Measurements from ENCODE around the gene OLIG2.

The OLIG2 gene

DNA sequence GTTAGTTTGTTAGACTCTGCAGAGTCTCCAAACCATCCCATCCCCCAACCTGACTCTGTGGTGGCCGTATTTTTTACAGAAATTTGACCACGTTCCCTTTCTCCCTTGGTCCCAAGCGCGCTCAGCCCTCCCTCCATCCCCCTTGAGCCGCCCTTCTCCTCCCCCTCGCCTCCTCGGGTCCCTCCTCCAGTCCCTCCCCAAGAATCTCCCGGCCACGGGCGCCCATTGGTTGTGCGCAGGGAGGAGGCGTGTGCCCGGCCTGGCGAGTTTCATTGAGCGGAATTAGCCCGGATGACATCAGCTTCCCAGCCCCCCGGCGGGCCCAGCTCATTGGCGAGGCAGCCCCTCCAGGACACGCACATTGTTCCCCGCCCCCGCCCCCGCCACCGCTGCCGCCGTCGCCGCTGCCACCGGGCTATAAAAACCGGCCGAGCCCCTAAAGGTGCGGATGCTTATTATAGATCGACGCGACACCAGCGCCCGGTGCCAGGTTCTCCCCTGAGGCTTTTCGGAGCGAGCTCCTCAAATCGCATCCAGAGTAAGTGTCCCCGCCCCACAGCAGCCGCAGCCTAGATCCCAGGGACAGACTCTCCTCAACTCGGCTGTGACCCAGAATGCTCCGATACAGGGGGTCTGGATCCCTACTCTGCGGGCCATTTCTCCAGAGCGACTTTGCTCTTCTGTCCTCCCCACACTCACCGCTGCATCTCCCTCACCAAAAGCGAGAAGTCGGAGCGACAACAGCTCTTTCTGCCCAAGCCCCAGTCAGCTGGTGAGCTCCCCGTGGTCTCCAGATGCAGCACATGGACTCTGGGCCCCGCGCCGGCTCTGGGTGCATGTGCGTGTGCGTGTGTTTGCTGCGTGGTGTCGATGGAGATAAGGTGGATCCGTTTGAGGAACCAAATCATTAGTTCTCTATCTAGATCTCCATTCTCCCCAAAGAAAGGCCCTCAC is at the start of gene OLIG2:
Gene OLIG2, plus strand, starts transcription at position 447 of the 954 bp plus-strand sequence. CDS start 928 bp downstream, outside the sequence.
- DNase-seq (ENCODE audit: low read depth in 2 of 2) = no peak

DNA sequence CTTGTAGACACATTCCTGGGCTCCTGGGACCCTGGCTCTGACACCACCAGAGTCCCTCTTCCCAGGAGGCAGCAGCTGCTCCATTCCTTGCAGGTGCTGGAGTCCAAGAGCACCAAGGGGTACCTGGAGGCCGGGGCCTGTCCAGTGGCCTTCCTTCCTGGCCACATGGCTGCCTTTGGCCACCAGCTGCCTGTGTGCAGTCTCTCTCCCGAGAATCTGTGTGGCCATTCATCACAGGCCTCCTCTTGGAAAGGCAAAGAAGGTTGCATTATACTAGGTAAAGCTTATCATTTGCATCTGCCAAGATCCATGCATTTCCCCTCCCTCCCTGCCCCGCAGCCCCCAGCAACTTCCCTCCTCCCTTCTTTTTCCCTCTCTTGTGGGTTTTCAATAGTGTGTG is 48.9 kb upstream of the OLIG2 start:
- DNase-seq (ENCODE audit: low read depth in 2 of 2) = no peak

GRCh38 chr21:32977216-32977615 is 48.5 kb upstream of the OLIG2 start:
- no peak for DNase-seq (ENCODE audit: low read depth in 2 of 2)

DNA sequence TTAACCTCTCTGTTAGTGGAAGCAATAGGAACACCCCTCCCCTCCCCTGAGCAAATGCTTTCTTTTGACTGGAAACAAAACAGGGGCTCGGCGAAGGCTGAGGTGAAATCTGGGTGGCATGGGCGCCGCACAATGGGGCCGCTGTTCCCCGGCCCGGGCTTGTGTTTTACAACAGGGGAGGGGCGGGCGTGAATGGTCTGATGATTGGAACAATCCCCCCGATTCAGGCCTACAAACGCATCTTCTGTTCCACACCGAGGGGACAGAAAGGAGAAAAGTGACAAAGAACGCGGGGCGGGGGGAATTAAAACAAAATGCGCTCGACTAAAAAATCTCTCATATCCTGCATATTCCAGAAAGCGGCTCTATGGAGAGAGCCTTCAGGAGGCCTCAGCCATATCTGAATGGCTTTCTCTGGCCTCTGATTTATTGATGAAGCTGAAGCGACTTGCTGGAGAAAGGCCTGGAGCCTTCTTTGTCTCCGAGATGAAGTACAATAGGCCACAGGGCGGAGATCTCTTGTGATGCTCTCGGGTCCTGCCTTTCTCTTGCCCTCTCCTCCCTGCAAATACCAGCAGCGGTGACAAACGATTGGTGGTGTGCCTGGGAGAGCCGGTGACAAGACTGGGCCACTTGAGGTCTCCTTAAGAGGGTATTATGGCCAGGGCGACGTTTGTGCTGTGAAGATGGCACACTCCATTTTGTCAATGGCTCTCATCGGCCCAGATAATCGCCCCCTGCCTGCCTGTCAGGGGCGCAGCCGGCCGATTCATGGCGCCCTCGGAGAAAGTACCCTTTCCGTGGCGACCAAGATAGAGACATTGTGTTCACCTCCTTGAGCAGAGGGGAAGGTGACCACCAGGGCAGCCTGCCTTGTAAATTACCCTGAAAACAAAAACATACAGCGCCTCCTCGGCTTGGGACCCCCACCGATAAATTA is 47.1 kb upstream of the OLIG2 start:
- DNase-seq (ENCODE audit: low read depth in 2 of 2) = no peak

DNA sequence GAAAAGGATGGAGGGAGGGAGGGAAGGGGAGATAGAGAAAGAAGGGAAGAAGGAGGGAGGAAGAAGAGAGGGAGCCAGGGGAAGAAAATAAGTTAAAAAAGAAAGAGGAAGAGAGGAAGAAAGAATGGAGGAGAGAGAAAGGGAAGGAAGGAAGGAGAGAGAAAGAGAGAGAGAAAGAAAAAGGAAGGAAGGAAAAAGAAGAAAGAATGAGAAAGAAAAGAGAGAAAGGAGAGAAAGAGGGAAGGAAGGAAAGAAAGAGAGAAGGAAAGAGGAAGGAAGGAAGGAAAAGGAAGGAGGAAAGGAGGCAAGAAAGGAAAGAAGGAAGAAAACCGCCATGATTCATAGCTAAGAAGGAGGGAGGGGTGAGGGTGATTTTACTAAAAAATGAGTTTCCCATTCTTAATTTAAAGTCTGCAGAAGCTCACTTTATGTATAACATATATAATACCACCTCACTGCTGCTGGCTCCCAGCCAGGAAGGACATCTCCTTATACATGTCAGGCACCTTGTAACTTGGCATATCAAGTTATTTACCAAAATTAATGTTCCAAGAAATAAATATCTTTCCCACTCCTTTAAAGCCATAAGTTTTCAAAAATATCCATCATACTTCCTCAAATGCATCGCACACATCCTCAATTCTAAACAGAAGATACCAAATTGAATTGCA is 46.0 kb upstream of the OLIG2 start:
- no peak for DNase-seq (ENCODE audit: low read depth in 2 of 2)

GRCh38 chr21:32981096-32981495 is 44.6 kb upstream of the OLIG2 start:
- no peak for DNase-seq (ENCODE audit: low read depth in 2 of 2)

GRCh38 chr21:32990666-32991065 is 35.1 kb upstream of the OLIG2 start:
- no peak for DNase-seq (ENCODE audit: low read depth in 2 of 2)

GRCh38 chr21:32991361-32991760 is 34.4 kb upstream of the OLIG2 start:
- no peak for DNase-seq (ENCODE audit: low read depth in 2 of 2)

DNA sequence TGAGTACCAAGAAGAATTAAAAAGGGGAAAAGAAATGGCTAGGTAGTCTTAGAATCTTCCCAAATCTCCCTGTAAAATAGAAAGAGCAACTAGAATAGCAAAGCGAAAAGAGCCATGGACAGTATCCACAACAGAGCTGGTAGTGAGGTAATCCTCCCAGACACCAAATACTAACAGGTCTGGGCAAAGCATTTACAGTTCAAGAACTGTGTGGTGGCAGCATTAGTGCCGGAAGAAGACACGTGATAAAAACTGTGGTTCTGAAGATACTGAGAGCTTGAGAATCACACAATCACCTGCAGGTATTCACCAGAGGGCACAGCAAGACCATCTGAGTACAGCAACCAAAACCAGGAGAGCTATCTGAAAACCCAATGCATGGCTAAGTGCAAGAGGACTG is 31.8 kb upstream of the OLIG2 start:
- no peak for DNase-seq (ENCODE audit: low read depth in 2 of 2)

DNA sequence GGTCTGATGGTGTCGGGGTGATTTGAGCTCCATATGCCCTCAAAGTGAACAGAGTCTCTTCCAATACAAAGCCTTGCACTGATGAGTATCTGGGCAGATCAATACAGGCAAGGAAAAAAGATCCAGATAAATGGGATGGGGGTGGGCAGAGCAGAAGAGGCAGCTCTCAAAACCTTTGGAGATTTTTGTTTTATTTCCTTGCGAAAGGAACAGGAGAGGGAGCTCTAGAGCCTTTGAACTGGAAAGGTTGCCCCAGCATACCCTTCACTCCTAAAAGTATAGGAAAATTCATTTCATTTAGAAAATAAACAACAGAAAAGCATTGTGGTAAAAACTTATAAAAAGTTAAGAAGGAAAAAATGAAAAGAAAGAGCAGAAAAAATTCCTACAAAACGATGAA is 31.4 kb upstream of the OLIG2 start:
- no peak for DNase-seq (ENCODE audit: low read depth in 2 of 2)

DNA sequence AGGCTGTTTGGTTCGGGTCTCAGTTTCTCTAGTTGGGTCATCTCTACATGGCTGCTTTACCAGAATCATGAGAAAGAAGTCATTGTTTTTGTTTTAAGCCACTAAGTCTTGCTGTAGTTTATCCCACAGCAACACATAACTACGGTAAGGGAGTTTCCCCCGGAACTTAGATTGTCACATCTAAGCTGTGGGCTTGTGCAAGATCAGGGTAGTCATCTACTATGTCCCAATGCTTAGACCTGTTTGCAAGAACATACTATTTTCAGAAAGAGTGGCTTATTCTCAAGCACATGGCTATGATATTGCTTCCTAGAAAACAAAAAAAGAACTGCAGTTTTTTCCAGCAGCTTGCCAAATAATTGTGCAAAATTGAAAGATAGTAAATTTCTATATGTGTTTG is 18.0 kb upstream of the OLIG2 start:
- DNase-seq (ENCODE audit: low read depth in 2 of 2) = no peak

GRCh38 chr21:33008333-33009051 is 17.2 kb upstream of the OLIG2 start:
- DNase-seq (ENCODE audit: low read depth in 2 of 2) = no peak

- no peak for DNase-seq (ENCODE audit: low read depth in 2 of 2)
Observed at GRCh38 chr21:33010931-33011330, 14.8 kb upstream of the OLIG2 start.

DNA sequence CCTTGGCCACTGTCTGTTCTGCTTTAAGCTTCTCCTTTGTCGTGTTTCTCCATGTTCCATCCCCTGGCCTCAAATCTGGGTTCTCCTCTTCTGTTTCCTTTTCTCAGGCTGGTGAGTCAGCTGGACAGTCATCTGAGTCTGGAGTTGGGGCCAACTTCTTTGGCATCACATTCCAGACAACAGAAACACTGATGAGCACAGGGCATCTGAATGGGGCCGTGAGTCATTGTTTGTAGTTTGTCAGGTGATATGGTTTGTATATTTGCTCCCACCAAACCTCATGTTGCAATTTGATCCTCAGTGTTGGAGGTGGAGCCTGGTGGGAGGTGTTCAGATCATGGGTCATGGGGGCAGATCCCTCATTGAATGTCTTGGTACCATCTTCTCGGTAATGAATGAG is 14.3 kb upstream of the OLIG2 start:
- DNase-seq (ENCODE audit: low read depth in 2 of 2) = no peak

GRCh38 chr21:33013626-33014025 is 12.1 kb upstream of the OLIG2 start:
- DNase-seq (ENCODE audit: low read depth in 2 of 2) = no peak

DNA sequence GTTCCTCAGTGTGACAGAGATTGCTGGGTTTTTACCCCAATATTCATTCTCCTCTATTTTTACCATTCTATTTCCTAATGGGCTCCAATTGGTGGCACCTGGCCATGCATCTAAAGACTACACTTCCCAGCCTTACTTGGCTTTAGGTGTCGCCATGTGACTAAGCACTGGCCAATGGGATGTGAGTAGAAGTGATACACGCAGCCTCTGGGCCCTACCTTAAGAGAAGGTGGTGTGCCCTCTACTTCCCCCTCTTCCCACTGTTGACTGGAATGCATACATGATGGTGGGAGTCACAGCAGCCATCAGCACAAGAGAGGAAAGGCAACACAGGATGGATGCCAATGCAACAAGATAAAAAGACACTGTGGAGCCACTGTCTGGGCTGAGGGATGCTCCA is 11.4 kb upstream of the OLIG2 start:
- DNase-seq (ENCODE audit: low read depth in 2 of 2) = no peak

DNA sequence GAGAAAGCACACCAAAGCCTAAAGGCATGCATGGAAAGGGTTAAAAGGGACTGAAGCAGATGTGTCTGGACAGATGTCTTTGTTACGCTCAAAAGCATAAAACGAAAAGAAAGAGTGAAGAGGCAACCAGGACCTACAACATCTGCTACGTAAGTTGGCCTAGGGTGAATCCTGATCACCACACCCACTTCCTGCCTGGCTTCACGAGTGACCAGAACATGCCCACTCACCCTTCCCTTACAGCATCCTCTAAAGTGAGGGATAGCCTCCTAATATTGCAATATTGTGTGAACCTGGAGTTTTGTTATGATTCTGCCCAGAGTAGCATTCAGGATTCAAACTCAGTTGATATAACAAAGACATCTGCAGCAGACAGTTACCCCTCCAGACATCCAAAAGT is 10.6 kb upstream of the OLIG2 start:
- no peak for DNase-seq (ENCODE audit: low read depth in 2 of 2)

- DNase-seq (ENCODE audit: low read depth in 2 of 2) = no peak
Observed at GRCh38 chr21:33015756-33016155, 10.0 kb upstream of the OLIG2 start.

- no peak for DNase-seq (ENCODE audit: low read depth in 2 of 2)
Observed at GRCh38 chr21:33018707-33019465, 6.8 kb upstream of the OLIG2 start.

DNA sequence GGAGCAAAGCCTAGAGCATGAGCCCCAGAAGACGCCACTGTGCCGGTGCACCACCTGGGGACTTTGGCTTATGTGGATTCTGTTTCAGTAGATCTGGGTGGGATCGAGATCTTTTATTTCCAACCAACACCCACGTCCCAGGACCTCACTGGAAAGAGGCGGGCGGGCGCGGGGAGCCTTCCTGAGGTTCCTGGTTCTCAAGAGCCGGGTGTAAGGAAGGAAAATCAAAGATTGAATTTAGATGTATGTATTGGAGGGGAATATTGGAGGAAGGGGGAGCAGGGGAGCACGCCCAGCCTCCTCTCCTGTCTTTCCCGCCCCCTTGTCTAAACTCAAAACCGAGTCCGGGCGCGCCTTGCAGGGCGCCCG is 6.2 kb upstream of the OLIG2 start:
- no peak for DNase-seq (ENCODE audit: low read depth in 2 of 2)
